ENCODE results near the gene ZNF583.

ZNF583 gene

DNA sequence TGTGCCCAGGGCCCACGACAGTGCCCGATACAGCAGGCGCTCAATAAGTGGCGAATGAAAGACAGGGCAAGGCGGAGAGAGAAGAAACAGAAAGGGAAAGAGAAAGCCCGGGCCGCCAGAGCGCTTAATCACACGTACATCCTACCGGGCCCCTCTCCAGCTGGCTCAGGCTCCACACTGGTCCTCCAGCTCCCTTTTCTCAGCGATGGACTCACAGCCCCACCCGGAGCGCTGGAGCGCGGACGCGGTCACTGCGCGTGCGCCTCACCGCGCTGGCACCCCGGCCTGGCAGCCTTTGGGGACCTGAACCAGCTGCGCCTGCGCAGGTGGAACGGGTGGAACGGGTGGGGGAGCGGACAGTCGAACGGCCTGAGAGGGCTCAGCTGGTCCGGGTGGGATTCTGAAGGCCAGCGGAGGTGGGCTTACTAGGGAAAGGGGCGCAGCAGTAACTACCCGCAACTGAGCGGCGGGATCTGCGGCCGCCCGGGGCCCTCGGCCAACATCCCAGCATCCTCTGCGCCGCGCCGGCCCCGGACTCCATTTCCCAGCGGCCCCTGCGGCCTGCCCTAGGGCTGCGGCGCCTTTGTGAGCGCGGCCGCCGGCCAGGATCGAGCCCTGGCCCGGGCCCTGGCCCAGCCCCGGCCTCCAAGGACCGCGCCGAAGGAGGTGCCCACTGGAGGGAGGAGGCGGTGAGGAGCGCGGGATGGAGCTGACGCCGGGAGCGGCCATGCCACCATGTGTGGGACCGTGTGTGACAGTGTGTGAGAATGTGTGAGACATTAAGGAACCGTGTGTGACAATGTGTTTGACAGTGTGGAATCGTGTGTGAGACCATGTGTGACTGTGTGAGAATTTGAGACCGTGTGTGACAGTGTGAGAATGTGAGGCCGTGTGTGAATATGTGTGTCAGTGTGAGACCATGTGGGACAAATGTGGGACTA is at the start of gene ZNF583:
ZNF583 (plus strand) TSS at position 569 of the 941 bp plus-strand sequence. CDS start 2,783 bp downstream, outside the sequence.
- peak; percentile 60 for DNase-seq (ENCODE audit: low spot score)

DNA sequence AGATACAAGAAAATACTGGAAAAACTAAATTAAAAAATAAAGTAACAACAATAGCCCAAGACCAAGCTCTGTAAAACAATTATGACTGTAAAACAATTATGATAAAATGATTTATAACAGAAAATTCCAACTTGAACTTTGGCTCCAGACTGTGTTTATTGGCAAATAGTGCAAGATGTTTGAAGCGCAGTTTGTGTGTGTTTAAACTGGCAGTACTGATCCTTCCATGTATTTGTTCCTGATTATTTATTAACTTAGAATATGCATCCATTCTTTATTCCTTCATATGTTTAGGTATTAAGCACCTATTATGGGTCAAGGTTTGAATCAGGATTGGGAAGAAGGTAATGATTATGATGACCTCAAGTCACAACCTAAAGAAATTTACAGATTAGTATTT is 48.6 kb upstream of the ZNF583 start:
- no peak for DNase-seq (ENCODE audit: low spot score)

DNA sequence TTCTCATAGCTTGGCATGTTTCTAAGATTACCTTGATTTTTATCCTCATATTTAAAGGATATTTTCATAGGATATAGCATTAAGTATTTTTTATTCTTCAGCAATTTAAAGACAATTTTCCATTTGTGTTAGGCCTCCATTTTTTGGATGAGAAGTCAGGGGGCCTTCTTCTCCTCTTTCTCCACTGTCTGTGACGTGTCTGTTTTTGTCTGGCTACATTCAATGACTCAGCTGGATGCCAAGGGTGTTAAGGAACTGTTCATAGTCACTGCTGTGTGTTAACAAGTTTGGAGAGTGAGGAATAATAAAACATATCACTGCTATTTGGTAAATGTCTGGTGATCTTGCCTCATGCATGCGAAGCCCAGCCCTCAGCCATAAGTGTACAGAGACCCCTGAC is 47.2 kb upstream of the ZNF583 start:
- no peak for DNase-seq (ENCODE audit: low spot score)

DNA sequence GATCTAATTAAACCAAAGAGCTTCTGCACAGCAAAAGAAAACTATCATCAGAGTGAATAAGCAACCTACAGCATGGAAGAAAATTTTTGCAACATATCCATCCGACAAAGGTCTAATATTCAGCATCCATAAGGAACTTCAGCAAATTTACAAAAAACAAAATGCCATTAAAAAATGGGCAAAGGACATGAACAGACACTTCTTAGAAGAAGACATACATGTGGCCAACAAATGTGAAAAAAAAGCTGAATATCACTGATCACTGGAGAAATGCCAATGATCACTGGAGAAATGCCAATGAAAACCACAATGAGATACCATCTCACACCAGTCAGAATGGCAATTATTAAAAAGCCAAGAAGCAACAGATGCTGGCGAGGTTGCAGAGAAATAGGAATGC is 43.3 kb upstream of the ZNF583 start:
- DNase-seq (ENCODE audit: low spot score), result no peak

DNA sequence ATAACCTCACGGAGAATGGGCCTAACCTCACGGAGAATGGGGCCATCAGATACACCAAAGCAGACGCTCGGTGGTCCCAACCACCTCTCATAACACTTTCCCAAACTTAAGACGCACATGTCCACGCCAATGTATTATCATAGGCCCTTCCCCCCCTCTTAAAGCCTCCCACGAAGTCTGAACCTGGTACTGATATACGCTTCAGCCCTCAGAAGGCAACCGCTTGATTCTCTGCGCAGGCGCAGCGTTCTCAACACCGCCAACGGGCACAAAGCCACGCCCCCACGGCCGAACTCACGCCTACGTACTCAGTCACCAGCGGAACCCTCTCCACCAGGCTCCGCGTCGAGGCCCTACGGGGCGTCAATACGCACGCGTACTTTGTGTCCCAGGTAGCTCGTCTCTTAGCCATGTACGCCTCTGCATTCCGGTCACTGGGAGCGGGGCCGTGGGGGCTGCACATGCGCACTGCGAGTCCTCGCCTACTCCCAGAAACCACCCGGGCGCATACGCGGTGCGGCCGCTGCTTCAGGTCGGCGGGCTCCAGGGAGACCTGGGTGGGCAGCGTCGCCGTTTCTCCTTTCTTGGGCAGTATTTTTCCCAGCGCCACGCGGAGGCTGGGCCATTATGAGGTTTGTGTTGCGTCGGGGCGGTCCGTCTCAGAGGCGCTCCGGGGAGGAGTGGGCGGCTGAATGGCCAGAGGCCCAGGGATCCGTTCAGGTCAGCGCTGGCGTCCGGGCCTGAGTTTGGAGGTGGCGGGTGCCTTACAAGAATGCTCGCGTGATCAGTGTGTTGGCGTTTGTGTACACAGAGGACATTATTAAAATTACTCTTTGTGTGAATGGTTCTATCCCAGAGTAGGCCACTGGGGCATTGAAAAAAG is 36.1 kb upstream of the ZNF583 start:
- DNase-seq (ENCODE audit: low spot score), result peak; percentile 45

DNA sequence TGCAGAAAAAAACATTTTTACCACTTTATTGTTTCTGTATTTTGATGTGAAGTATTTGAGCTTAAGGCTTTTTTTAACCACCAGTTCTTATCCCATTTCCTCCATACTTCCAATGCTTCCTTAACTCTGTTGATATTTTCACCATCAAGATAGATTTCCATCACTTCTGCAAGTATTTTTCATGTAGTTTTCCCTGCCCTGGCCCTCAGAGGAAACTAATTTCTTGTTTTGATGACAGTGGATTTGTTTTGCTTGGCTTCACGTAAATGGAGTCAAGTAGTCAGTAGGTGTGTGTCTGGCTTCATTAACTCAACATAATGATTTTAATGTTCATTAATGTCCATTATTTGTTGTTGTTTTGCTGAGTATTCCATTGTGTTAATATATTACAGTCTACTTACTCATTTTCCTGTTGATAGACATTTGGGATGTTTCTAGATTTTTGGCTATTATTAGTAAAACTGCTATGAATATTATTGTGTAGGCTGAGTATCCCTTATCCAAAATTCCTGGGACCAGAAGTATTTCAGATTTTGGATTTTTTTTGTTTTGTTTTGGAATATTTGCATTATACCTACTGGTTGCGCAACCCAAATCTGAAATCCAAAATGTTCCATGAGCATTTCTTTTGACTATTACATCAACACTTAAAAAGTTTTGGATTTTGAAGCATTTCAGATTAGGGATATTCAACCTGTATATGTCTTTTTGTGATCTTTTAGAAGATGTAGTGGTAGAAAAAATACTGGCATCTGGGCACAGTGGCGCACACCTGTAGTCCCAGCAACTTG is 34.1 kb upstream of the ZNF583 start:
- DNase-seq (ENCODE audit: low spot score), result no peak

DNA sequence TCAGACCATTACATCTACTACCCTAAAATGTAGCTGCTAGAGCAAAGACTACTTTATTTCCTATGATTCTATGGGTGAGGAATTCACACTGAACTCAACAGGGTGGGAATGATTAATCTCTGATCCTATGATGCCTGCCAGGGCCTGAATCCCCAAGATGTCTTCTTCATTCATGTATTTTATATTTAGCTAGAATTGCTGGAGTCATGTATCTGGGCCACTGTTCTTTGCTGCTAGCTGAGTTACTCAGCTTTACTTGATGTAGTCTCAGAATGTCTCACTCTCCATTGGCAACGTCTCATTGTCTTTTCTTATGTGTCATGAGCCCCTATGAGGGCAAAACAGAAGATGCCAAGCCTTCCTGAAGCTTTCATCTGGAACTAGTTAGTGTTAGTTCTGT is 31.9 kb upstream of the ZNF583 start:
- no peak for DNase-seq (ENCODE audit: low spot score)

DNA sequence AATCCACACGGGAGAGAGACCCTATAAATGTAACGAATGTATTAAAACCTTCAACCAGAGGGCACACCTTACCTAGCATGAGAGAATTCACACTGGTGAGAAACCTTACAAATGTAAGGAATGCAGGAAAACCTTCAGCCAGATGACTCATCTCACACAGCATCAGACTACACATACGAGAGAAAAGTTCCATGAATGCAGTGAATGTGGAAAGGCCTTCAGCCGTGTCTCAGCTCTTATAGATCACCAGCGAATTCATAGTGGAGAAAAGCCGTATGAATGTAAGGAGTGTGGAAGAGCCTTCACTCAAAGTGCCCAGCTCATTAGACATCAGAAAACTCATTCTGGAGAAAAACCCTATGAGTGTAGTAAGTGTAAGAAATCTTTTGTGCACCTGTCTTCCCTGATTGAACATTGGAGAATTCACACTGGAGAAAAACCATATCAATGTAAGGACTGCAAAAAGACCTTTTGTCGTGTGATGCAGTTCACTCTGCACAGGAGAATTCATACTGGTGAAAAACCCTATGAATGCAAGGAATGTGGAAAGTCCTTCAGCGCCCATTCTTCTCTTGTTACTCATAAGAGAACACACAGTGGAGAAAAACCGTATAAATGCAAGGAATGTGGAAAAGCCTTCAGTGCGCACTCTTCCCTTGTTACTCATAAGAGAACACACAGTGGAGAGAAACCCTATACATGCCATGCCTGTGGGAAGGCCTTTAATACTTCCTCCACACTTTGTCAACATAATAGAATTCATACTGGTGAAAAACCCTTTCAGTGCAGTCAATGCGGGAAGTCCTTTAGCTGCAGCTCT is 26.8 kb upstream of the ZNF583 start:
- no peak for DNase-seq (ENCODE audit: low spot score)

DNA sequence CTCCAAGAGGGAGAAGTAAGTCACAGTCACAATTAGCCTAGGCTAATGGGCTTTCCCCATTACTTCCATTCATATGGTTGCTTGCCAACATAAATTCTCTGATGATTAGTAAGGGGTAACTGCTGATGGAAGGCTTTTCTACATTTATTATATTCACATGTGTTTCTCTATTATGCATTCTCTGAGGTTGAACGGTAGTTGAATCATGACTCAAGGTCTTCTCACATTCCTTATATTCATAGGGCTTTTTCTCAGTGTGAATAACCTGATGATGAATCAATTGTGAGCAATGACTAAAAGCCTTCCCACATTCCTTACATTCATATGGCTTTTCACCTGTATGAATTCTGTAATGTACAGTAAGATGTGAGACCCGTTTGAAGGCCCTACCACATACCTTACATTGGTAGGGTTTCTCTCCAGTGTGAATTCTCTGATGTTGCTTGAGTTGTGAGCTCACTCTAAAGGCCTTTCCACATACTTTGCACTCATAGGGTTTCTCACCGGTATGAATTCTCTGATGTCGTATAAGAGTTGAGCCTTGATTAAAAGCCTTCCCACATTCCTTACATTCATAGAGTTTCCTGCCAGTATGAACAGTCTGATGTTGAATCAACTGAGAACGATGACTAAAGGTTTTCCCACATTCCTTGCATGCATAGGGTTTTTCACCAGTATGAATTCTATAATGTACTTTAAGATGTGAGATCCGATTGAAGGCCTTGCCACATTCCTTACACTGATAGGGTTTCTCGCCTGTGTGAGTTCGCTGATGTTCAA is 20.1 kb upstream of the ZNF583 start:
- DNase-seq (ENCODE audit: low spot score), result no peak

DNA sequence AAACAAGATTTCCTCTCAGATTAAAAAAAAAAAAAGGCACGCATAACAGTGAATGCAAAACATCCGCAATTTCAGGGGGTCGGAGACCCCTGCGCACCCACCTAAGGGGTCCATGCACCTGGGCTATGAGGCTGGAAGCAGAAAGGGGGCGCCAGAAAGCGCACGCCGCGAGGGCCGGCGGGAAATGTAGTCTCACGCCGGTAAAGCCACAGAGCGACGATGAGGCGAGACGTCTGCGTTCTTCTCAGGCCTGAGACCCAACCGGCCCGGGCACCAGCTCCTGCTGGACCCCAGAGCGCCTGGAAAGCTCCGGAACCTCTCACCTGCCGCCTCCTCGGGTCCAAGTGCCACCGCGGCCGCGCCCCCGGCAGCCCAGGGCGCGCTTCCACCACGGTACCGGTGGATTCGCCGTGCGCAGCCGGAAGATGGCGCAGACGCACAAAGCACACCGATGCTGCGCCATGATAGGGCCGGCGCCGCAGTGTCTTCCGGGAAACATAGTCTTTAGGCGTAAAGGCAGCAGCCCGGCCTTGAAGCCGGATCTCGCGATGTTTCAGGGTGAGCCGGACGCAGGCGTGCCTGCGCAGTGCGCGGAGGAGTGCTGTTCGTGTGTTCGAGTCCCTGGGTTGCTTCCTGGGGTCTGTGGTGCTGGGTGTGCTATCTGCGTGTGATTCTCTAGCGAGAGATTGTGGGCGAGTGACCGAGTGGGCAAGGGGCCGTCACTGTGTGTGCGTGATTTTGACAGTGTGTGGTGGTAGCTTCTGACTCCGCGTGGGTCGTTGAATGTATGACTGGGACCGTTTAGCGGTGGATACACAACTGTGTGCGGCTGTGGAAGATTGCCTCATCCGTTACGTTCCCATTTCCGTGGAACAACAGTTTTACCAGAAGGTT is 10.8 kb upstream of the ZNF583 start, which contains the start of gene ZNF582:
ZNF582 (minus strand) TSS at position 416 of the 894 bp plus-strand sequence. CDS start 1,782 bp downstream, outside the sequence.
- DNase-seq (ENCODE audit: low spot score), result peak; percentile 96

DNA sequence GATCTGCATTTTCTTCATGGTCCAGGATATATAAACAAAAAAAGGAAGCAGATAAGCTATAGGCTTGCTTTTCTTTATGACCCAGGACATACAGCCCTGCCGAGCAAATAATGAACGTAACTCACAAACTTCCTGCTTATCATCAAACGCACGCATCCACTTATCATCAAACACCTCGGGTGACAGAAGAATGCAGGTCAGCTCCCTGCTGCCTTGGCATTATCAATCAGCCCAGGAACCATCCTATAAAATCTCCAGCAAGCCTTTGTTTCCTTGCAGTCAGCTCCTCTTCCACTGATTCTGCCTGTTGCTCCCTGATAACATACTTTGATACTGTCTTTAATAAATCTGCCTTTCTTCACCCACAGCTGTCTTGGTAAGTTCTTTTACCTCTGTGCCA is 5.3 kb upstream of the ZNF583 start:
- no peak for DNase-seq (ENCODE audit: low spot score)

DNA sequence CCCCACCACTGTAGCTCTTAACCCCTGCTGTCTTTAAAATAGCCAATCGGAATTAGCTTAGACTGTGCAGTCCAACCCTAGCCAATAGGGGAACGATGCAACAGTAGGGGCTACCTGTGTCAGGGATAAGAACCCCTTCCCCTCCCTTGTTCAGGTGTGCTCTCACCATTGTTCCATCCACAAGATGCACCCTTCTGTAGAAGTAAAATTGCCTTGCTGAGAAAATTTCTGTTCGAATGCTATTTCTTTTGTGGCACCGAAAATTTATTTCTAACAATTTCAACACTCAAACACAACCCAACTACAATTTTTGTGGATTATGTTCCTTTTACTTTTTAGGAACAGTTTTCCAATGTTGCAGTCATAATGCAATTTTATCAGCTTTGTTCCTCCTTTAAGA is 3.6 kb upstream of the ZNF583 start:
- DNase-seq (ENCODE audit: low spot score), result no peak

DNA sequence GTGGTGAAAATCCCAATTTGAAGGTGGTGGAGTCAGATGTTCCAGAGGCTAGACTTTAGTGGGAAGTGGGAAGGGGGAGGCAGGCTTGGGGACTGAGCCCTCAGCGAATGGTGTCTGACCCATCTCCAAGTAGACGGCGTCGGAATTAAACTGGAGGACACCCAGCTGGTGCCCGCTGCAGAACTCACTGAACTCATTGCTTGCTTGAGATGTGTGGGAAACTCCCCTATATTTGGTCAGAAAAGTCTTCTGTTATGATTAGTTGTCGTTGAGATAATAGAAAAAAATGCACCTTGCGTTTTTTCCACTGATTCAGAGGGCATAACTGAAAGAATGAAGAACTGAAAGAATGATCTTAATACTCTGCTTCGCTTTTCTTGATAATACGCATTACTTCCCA is 871 bp upstream of the ZNF583 start:
- no peak for DNase-seq (ENCODE audit: low spot score)

DNA sequence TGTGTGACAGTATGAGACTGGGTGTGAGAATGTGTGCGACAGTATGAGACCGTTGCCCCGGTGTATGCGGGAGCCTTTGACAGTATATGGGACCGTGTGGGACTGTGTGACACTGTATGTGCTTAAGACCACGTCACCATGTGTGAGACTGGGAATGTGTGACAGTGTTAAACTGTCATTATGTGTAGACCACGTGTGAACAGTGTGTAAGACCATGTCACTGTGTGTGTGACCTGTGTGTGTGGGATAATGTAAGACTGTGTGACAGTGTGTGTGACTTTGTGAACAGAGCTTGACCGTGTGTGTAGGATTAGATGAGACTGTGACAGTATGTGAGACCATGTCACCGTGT is 549 bp downstream of the ZNF583 start:
- no peak for DNase-seq (ENCODE audit: low spot score)

DNA sequence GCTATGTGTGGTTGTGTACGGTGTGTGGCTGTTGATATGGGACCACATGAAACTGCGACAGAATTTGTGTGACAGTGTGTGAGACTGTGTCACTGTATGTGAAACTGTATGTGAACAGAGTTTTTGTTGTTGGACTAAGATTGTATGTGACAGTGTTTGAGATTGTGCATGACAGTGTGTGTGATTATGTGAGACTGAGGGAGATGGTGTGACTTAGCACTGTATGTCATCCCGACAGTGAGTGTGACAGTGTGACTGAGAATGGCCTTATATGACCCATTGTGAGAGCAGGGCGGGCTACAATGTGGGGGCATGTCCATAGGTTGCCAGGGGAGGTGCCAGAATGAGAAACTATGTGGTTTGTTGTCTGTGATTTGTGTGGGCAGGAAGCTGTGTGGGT is 930 bp downstream of the ZNF583 start:
- DNase-seq (ENCODE audit: low spot score), result no peak

DNA sequence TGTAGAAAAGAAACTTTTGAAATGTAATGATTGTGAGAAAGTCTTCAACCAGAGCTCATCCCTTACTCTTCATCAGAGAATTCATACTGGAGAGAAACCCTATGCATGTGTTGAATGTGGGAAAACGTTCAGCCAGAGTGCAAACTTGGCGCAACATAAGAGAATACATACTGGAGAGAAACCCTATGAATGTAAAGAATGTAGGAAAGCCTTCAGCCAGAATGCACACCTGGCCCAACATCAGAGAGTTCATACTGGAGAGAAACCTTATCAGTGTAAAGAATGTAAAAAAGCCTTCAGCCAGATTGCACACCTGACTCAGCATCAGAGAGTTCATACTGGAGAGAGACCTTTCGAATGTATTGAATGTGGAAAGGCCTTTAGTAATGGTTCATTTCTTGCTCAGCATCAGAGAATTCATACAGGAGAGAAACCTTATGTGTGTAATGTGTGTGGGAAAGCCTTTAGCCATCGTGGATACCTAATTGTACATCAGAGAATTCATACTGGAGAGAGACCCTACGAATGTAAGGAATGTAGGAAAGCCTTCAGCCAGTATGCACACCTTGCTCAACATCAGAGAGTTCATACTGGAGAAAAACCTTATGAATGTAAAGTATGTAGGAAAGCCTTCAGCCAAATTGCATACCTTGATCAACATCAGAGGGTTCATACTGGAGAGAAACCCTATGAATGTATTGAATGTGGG is 19.3 kb downstream of the ZNF583 start:
- DNase-seq (ENCODE audit: low spot score), result no peak

DNA sequence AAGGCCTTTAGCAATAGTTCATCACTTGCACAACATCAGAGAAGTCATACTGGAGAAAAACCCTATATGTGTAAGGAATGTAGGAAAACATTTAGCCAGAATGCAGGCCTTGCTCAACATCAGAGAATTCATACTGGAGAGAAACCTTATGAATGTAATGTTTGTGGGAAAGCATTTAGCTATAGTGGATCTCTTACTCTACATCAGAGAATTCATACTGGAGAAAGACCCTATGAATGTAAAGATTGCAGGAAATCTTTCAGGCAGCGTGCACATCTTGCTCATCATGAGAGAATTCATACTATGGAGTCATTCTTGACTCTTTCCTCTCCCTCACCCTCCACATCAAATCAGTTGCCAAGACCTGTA is 19.8 kb downstream of the ZNF583 start:
- DNase-seq (ENCODE audit: low spot score), result no peak

DNA sequence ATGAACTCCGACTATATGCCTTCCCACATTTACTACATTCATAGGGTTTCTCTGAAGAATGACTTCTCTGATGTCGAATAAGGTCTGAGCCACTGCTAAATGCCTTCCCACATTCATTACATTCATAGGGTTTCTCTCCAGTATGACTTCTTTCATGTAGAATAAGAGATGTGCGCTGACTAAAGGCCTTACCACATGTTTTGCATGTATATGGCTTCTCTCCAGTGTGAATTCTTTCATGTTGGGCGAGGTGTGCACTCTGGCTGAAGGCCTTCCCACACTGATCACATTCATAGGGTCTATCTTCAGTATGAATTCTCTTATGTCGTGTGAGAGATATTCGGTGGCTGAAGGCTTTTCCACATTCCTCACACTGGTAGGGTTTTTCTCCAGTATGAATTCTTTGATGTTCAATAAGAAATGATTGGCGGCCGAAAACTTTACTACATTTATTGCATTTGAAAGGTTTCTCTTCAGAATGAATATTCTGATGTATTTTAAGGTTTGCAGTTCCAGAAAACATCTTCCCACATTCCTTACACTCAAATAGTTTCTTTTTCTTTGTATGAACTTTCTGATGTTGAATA is 37.2 kb downstream of the ZNF583 start:
- DNase-seq (ENCODE audit: low spot score), result no peak

Measured in COLO829 (cell line).